K562 (cell line): ENCODE data around the gene FAM174C. TPM values are rescaled to one million over a fixed set of nuclear protein-coding genes. Genes with fewer than 3 reads are reported as not detected.

Experiments used
- CC2D1A ChIP-seq: fragments of 450-650 bp; IDR thresholded peaks from 2 replicates; pipeline ENCODE4 v1.6.1; 2017; ENCODE audit warnings: mild to moderate bottlenecking
- CCNT2 ChIP-seq: IDR thresholded peaks from 2 replicates; pipeline ENCODE4 v1.6.1; 2011; ENCODE audit warnings: borderline replicate concordance, low read depth, mild to moderate bottlenecking, moderate library complexity, mixed read lengths, low read length; ENCODE audit not compliant: insufficient read length; ENCODE audit errors: extremely low read depth
- CTBP1 ChIP-seq: fragments of 450-650 bp; IDR thresholded peaks from 2 replicates; pipeline ENCODE4 v1.6.1; 2016; ENCODE audit warnings: borderline replicate concordance
- DIDO1 ChIP-seq: fragments of 450-650 bp; IDR thresholded peaks from 2 replicates; pipeline ENCODE4 v1.6.1; 2016; ENCODE audit warnings: low read depth, missing biosample characterization, missing genetic modification characterization
- FOXM1 ChIP-seq, 2 experiments: fragments of 450-650 bp in 1 of 2; sonication (generic) in 1 of 2; formaldehyde crosslinking in 1 of 2; IDR thresholded peaks; 2 replicates each; pipeline versions ENCODE4 v1.6.1 to v1.9.0; 2017 to 2022; ENCODE audit warnings: low read depth in 2 of 2, mild to moderate bottlenecking in 2 of 2, missing genetic modification reagents in 1 of 2, moderate library complexity in 1 of 2
- HMGN3 ChIP-seq: IDR thresholded peaks from 2 replicates; pipeline ENCODE4 v1.6.1; 2011; ENCODE audit warnings: borderline replicate concordance, low read depth, mild to moderate bottlenecking, mixed read lengths, low read length; ENCODE audit not compliant: insufficient read length; ENCODE audit errors: extremely low read depth
- HNRNPL ChIP-seq: fragments of 200-400 bp; formaldehyde crosslinking; IDR thresholded peaks from 2 replicates; pipeline ENCODE4 v1.6.1; 2017; ENCODE audit warnings: low read depth, mild to moderate bottlenecking, low read length
- KDM2B ChIP-seq: fragments of 250-450 bp; sonication (Bioruptor Pico); IDR thresholded peaks from 2 replicates; pipeline ENCODE4 v1.8.0; 2021; ENCODE audit warnings: mild to moderate bottlenecking, moderate library complexity
- KDM5B ChIP-seq: fragments of 200-600 bp; sonication (generic); IDR thresholded peaks from 2 replicates; pipeline ENCODE4 v1.6.1; 2012; ENCODE audit warnings: low read depth, mild to moderate bottlenecking, moderate library complexity, low read length, control low read depth, inconsistent platforms; ENCODE audit not compliant: insufficient replicate concordance
- KLF6 ChIP-seq: fragments of 250-450 bp; sonication (Bioruptor Pico); IDR thresholded peaks from 2 replicates; pipeline ENCODE4 v1.4.0; 2020; ENCODE audit warnings: mild to moderate bottlenecking, moderate library complexity, borderline replicate concordance
- MCM7 ChIP-seq, 2 experiments: fragments of 450-650 bp; IDR thresholded peaks; 2 replicates each; pipeline ENCODE4 v1.6.1; 2016 to 2018
- NBN ChIP-seq: fragments of 450-650 bp; IDR thresholded peaks from 2 replicates; pipeline ENCODE4 v1.6.1; 2016; ENCODE audit warnings: low read depth, mild to moderate bottlenecking
- PHB ChIP-seq: fragments of 250-450 bp; sonication (Bioruptor Pico); IDR thresholded peaks from 2 replicates; pipeline ENCODE4 v1.5.0; 2021
- RFX5 ChIP-seq: IDR thresholded peaks from 2 replicates; pipeline ENCODE4 v1.6.1; 2011; ENCODE audit warnings: low read depth, mild to moderate bottlenecking, improper control_type of control experiment, low read length
- SETDB1 ChIP-seq: IDR thresholded peaks from one replicate; pipeline ENCODE4 v1.6.1; 2012; ENCODE audit warnings: low read length, control low read depth, inconsistent platforms
- STAG1 ChIP-seq: sonication (generic); formaldehyde crosslinking; IDR thresholded peaks from 2 replicates; pipeline ENCODE4 v1.5.0; 2020; ENCODE audit warnings: missing genetic modification reagents, borderline replicate concordance
- ZNF175 ChIP-seq: fragments of 200-800 bp; sonication (Bioruptor generic); IDR thresholded peaks from 2 replicates; pipeline ENCODE4 v1.6.1; 2016; ENCODE audit warnings: low read depth, mild to moderate bottlenecking, missing genetic modification characterization, missing compliant biosample characterization
- ZNF253 ChIP-seq: fragments of 250-450 bp; sonication (Bioruptor Pico); conservative IDR thresholded peaks from 2 replicates; pipeline ENCODE4 v1.6.1; 2021; ENCODE audit warnings: mild to moderate bottlenecking
- ZNF316 ChIP-seq: fragments of 450-650 bp; IDR thresholded peaks from 2 replicates; pipeline ENCODE4 v1.6.1; 2016
- polyA plus RNA-seq, 8 experiments: library from polyadenylated mRNA; depleted of rRNA in 4 of 8; stranded (reverse) in 5 of 8; unstranded in 3 of 8; fragments of >200 nt; fragmentation: Nextera tagmentation in 2 of 8; fragmentation: Illumina TruSeq in 1 of 8; extraction: Ambion mirVana in 2 of 8; extraction: Trizol in 1 of 8; gene quantifications; 2 replicates each; pipeline versions ENCODE4 v1.2.1 to v1.2.3, GENCODE V29; 2011 to 2014; ENCODE audit warnings: inconsistent platforms in 1 of 8, missing spikeins in 1 of 8
- total RNA-seq, 7 experiments: library from RNA; depleted of rRNA in 6 of 7; stranded (reverse); fragments of >200 nt in 6 of 7; fragmentation: Illumina TruSeq in 2 of 7; extraction: Trizol in 2 of 7; gene quantifications; 2 replicates each; pipeline versions ENCODE4 v1.2.1 to v1.2.3, GENCODE V29; 2011 to 2021; ENCODE audit warnings: low replicate concordance in 1 of 7
- TF ChIP-seq, protein P1 (sequence below): fragments of 450-650 bp; conservative IDR thresholded peaks from 2 replicates; pipeline ENCODE4 v1.6.1; 2016; ENCODE audit warnings: missing genetic modification characterization, low read depth, mild to moderate bottlenecking, control low read depth, missing compliant biosample characterization
- TF ChIP-seq, protein P2 (sequence below), 3 experiments: fragments of 200-800 bp in 1 of 3; fragments of 250-450 bp in 1 of 3; fragments of 450-650 bp in 1 of 3; sonication (Bioruptor Pico) in 1 of 3; sonication (Bioruptor generic) in 1 of 3; formaldehyde crosslinking in 1 of 3; IDR thresholded peaks; 2 replicates each; pipeline versions ENCODE4 v1.6.1 to v1.8.0; 2016 to 2022; ENCODE audit warnings: mild to moderate bottlenecking in 2 of 3, missing genetic modification characterization in 2 of 3, missing compliant biosample characterization in 1 of 3, moderate library complexity in 1 of 3
- TF ChIP-seq, protein P3 (sequence below): fragments of 250-450 bp; sonication (Bioruptor Pico); IDR thresholded peaks from 2 replicates; pipeline ENCODE4 v1.4.0; 2020; ENCODE audit warnings: borderline replicate concordance

FAM174C gene
- total and polyA plus RNA-seq, 9 of the 15 experiments (the other 6 are each of a cell fraction or from before 2014, with no cell fraction given) = 0.66 to 89.6 (median 20.3) TPM

DNA sequence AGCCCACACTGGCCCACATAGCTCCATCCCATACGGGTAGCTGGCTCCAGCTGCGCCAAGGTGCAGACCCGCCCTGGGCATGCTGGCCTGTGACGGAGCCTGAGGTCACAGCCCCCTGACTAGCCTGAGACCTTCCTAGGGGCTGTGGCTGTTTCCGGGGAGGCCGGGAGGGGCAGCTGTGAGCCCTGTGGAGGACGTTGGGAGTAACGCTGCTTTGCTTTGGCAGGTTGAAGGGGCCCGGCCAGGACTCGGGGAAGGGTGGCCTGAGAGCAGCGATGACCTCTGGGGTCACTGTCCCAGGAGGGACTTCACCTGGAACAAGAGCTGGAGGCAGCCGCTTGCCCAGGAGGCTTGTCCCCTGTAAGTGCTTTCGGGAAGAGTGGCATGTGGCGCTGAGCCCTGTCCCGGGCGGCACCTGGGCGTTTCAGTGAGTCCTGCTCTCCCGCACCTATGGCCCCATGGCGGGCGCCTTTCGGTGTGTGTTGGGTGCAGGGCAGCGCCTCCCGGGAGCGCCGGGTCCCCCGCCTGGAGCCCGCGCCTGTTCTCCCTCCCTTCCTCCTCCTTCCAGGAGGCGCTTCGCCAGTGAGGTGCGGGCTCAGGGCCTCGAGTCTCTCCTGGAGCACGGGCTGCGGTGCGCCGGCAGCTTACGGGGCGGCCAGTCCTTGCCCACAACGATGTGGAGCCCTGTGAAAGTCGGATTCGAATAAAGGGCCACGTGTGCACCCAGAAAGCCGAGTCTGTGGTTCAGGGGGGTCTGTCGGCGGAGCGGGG is 1.1 kb upstream of the FAM174C start (continued):
- TF ChIP-seq PHB (CRISPR knock-in tag) = no peak
- no peak for TF ChIP-seq SETDB1
- TF ChIP-seq, protein P1, sequence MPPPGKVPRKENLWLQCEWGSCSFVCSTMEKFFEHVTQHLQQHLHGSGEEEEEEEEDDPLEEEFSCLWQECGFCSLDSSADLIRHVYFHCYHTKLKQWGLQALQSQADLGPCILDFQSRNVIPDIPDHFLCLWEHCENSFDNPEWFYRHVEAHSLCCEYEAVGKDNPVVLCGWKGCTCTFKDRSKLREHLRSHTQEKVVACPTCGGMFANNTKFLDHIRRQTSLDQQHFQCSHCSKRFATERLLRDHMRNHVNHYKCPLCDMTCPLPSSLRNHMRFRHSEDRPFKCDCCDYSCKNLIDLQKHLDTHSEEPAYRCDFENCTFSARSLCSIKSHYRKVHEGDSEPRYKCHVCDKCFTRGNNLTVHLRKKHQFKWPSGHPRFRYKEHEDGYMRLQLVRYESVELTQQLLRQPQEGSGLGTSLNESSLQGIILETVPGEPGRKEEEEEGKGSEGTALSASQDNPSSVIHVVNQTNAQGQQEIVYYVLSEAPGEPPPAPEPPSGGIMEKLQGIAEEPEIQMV (tag) = no peak
- TF ChIP-seq, protein P2, sequence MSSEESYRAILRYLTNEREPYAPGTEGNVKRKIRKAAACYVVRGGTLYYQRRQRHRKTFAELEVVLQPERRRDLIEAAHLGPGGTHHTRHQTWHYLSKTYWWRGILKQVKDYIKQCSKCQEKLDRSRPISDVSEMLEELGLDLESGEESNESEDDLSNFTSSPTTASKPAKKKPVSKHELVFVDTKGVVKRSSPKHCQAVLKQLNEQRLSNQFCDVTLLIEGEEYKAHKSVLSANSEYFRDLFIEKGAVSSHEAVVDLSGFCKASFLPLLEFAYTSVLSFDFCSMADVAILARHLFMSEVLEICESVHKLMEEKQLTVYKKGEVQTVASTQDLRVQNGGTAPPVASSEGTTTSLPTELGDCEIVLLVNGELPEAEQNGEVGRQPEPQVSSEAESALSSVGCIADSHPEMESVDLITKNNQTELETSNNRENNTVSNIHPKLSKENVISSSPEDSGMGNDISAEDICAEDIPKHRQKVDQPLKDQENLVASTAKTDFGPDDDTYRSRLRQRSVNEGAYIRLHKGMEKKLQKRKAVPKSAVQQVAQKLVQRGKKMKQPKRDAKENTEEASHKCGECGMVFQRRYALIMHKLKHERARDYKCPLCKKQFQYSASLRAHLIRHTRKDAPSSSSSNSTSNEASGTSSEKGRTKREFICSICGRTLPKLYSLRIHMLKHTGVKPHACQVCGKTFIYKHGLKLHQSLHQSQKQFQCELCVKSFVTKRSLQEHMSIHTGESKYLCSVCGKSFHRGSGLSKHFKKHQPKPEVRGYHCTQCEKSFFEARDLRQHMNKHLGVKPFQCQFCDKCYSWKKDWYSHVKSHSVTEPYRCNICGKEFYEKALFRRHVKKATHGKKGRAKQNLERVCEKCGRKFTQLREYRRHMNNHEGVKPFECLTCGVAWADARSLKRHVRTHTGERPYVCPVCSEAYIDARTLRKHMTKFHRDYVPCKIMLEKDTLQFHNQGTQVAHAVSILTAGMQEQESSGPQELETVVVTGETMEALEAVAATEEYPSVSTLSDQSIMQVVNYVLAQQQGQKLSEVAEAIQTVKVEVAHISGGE (CRISPR knock-in tag; IDR thresholded peaks at IDR 0.05) = no peak
- TF ChIP-seq NBN = no peak
- TF ChIP-seq HNRNPL = 0 out of 2 replicates have a peak, but pooled peaks have one; percentile 53
- no peak for TF ChIP-seq KLF6
- no peak for TF ChIP-seq MCM7 (IDR thresholded peaks at IDR 0.05)
- peak; percentile 19; the same call in 1 of the 2 replicates for TF ChIP-seq STAG1 (CRISPR knock-in tag)
- TF ChIP-seq ZNF175 (CRISPR knock-in tag) = no peak
- no peak for TF ChIP-seq FOXM1 (IDR thresholded peaks at IDR 0.05; ENCODE audit: low read depth)
- no peak for TF ChIP-seq FOXM1 (CRISPR knock-in tag; IDR thresholded peaks at IDR 0.05; ENCODE audit: low read depth)
- no peak for TF ChIP-seq RFX5
- TF ChIP-seq CCNT2 = no peak
- TF ChIP-seq KDM5B = peak; percentile 33
- no peak for TF ChIP-seq DIDO1 (tag)
- TF ChIP-seq, protein P3, sequence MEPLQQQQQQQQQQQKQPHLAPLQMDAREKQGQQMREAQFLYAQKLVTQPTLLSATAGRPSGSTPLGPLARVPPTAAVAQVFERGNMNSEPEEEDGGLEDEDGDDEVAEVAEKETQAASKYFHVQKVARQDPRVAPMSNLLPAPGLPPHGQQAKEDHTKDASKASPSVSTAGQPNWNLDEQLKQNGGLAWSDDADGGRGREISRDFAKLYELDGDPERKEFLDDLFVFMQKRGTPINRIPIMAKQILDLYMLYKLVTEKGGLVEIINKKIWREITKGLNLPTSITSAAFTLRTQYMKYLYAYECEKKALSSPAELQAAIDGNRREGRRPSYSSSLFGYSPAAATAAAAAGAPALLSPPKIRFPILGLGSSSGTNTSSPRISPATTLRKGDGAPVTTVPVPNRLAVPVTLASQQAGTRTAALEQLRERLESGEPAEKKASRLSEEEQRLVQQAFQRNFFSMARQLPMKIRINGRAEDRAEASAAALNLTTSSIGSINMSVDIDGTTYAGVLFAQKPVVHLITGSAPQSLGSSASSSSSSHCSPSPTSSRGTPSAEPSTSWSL (CRISPR knock-in tag) = no peak
- TF ChIP-seq CC2D1A = no peak
- TF ChIP-seq ZNF253 (CRISPR knock-in tag) = no peak
- no peak for TF ChIP-seq KDM2B (CRISPR knock-in tag)
- TF ChIP-seq HMGN3 = no peak
- no peak for TF ChIP-seq CTBP1
- no peak for TF ChIP-seq ZNF316
